Stimulated activated CD8-positive, alpha-beta memory T cell treated with anti-CD3 and anti-CD28 coated beads, Interleukin-15, amount 100 ng/mL, for 4 hours (primary cell): Measurements from ENCODE around the gene MRPL30.
"Not testable (repeated sequence)": the region's sequence is repeated elsewhere in the genome, so short reads cannot be mapped to it uniquely, and the experiment has no call there.

Experiments used
- DNase-seq, 2 donors: peaks; one replicate each; pipeline ENCODE4 v3.0.0-alpha.2; 2020; ENCODE audit warnings: low read depth in 2 of 2

Gene MRPL30

GRCh38 chr2:99180755-99181623, at the start of gene MRPL30, which contains the start of gene MITD1:
MRPL30 (plus strand) TSS chr2:99181184; CDS start chr2:99186204, 5,020 bp downstream.
MITD1 (minus strand) TSS chr2:99181058; CDS start chr2:99180981, 77 bp downstream.
- peak; percentile 76 to 83 for DNase-seq

- not testable (repeated sequence) for DNase-seq
Observed at GRCh38 chr2:99135044-99135556, 45.9 kb upstream of the MRPL30 start.

- DNase-seq: no peak
Observed at GRCh38 chr2:99139003-99139402, 42.0 kb upstream of the MRPL30 start.

GRCh38 chr2:99140056-99140859, 40.7 kb upstream of the MRPL30 start:
- no peak for DNase-seq

- DNase-seq: no peak
Observed at GRCh38 chr2:99140860-99141109, 40.2 kb upstream of the MRPL30 start.

- peak; percentile 96 to 98 for DNase-seq
Observed at GRCh38 chr2:99141110-99142108, 39.6 kb upstream of the MRPL30 start, which contains the start of gene C2orf15. C2orf15 (plus strand) TSS chr2:99141707; CDS start chr2:99150559, 8,852 bp downstream.

- DNase-seq: no peak
Observed at GRCh38 chr2:99150706-99151105, 30.3 kb upstream of the MRPL30 start.

GRCh38 chr2:99152199-99152895, 28.6 kb upstream of the MRPL30 start:
- no peak for DNase-seq

- DNase-seq: no peak
Observed at GRCh38 chr2:99153921-99154604, 26.9 kb upstream of the MRPL30 start.

GRCh38 chr2:99154643-99155536, 26.1 kb upstream of the MRPL30 start, which contains the start of the genes LIPT1 and TSGA10:
LIPT1 (plus strand) TSS chr2:99154967; CDS start chr2:99161958, 6,991 bp downstream.
TSGA10 (minus strand) TSS chr2:99154942; CDS start chr2:99109439, 45,503 bp downstream.
- DNase-seq: peak; percentile 88 to 89

- DNase-seq: no peak
Observed at GRCh38 chr2:99156891-99157290, 24.1 kb upstream of the MRPL30 start.

GRCh38 chr2:99158599-99158998, 22.4 kb upstream of the MRPL30 start:
- no peak for DNase-seq

GRCh38 chr2:99159594-99159993, 21.4 kb upstream of the MRPL30 start:
- no peak for DNase-seq

GRCh38 chr2:99166218-99166617, 14.8 kb upstream of the MRPL30 start:
- DNase-seq: no peak

- no peak for DNase-seq
Observed at GRCh38 chr2:99169534-99169933, 11.4 kb upstream of the MRPL30 start.

- DNase-seq: no peak
Observed at GRCh38 chr2:99171377-99172140, 9.4 kb upstream of the MRPL30 start.

GRCh38 chr2:99181624-99182000, 628 bp downstream of the MRPL30 start:
- no peak for DNase-seq

GRCh38 chr2:99183025-99183424, 2.0 kb downstream of the MRPL30 start:
- no peak for DNase-seq
